K562 (cell line): ENCODE measurements around the gene TMEM101. TPM values are rescaled to one million over a fixed set of nuclear protein-coding genes. Genes with fewer than 3 reads are reported as not detected.

Source experiments
- AFF4 ChIP-seq: sonication (generic); formaldehyde crosslinking; IDR thresholded peaks from 2 replicates; pipeline ENCODE4 v1.8.0; 2023; ENCODE audit warnings: mild to moderate bottlenecking, missing genetic modification reagents
- ATF1 ChIP-seq, 2 experiments: fragments of 450-650 bp in 1 of 2; IDR thresholded peaks; 2 replicates each; pipeline ENCODE4 v1.6.1; 2016; ENCODE audit warnings: missing compliant biosample characterization in 1 of 2, missing genetic modification characterization in 1 of 2
- CHCHD3 ChIP-seq: fragments of 250-450 bp; sonication (Bioruptor Pico); IDR thresholded peaks from 2 replicates; pipeline ENCODE4 v2.1.2; 2022; ENCODE audit warnings: mild to moderate bottlenecking
- E2F1 ChIP-seq: sonication (generic); formaldehyde crosslinking; IDR thresholded peaks from 2 replicates; pipeline ENCODE4 v1.8.1; 2023; ENCODE audit warnings: mild to moderate bottlenecking, missing genetic modification reagents, moderate library complexity
- E2F3 ChIP-seq: fragments of 250-450 bp; sonication (Bioruptor Pico); IDR thresholded peaks from 2 replicates; pipeline ENCODE4 v1.4.0; 2020; ENCODE audit warnings: mild to moderate bottlenecking
- EHMT2 ChIP-seq: fragments of 450-650 bp; IDR thresholded peaks from 2 replicates; pipeline ENCODE4 v1.6.1; 2018; ENCODE audit warnings: antibody characterized with exemption
- HNRNPK ChIP-seq: fragments of 200-400 bp; formaldehyde crosslinking; IDR thresholded peaks from one replicate; pipeline ENCODE4 v1.6.1; 2018; ENCODE audit warnings: mild to moderate bottlenecking, low read depth, low read length; ENCODE audit not compliant: poor library complexity, severe bottlenecking
- JUN ChIP-seq, 2 experiments: sonication (generic) in 1 of 2; formaldehyde crosslinking in 1 of 2; IDR thresholded peaks; 2 replicates each; pipeline versions ENCODE4 v1.6.1 to v1.8.0; 2012 to 2022; ENCODE audit warnings: borderline replicate concordance in 2 of 2, mild to moderate bottlenecking in 2 of 2, improper control_type of control experiment in 1 of 2, low read depth in 1 of 2, low read length in 1 of 2, missing genetic modification reagents in 1 of 2
- KHSRP ChIP-seq: fragments of 450-650 bp; IDR thresholded peaks from 2 replicates; pipeline ENCODE4 v1.6.1; 2017
- MCM5 ChIP-seq: fragments of 450-650 bp; IDR thresholded peaks from 2 replicates; pipeline ENCODE4 v1.6.1; 2016; ENCODE audit warnings: low read depth
- POLR2H ChIP-seq: IDR thresholded peaks from 2 replicates; pipeline ENCODE4 v1.6.1; 2016; ENCODE audit warnings: missing genetic modification characterization, low read depth, mild to moderate bottlenecking, control low read depth, missing compliant biosample characterization, moderate library complexity
- POU5F1 ChIP-seq: fragments of 150-350 bp; IDR thresholded peaks from 2 replicates; pipeline ENCODE4 v1.6.1; 2014; ENCODE audit warnings: borderline replicate concordance, low read length, low read depth, mild to moderate bottlenecking; ENCODE audit not compliant: partially characterized antibody
- PREB ChIP-seq: sonication (generic); formaldehyde crosslinking; IDR thresholded peaks from 2 replicates; pipeline ENCODE4 v1.8.1; 2023; ENCODE audit warnings: mild to moderate bottlenecking, missing genetic modification reagents
- SIN3A ChIP-seq, 2 experiments: fragments of 150-350 bp in 1 of 2; IDR thresholded peaks; 2 replicates each; pipeline ENCODE4 v1.6.1; 2011 to 2016; ENCODE audit warnings: borderline replicate concordance in 2 of 2, low read depth in 2 of 2, low read length in 2 of 2, mild to moderate bottlenecking in 2 of 2, moderate library complexity in 2 of 2; ENCODE audit not compliant: control insufficient read depth in 1 of 2
- SMC3 ChIP-seq: conservative IDR thresholded peaks from 2 replicates; pipeline ENCODE4 v1.6.1; 2011; ENCODE audit warnings: low read depth, low read length, improper control_type of control experiment; ENCODE audit not compliant: insufficient read depth
- ZNF140 ChIP-seq: fragments of 250-450 bp; sonication (Bioruptor Pico); IDR thresholded peaks from 2 replicates; pipeline ENCODE4 v1.8.0; 2021; ENCODE audit warnings: moderate library complexity, mild to moderate bottlenecking, inconsistent platforms
- ZNF408 ChIP-seq: fragments of 250-450 bp; sonication (Bioruptor Pico); IDR thresholded peaks from 2 replicates; pipeline ENCODE4 v1.4.0; 2020; ENCODE audit warnings: low read depth, mild to moderate bottlenecking, moderate library complexity
- ZNF561 ChIP-seq: fragments of 450-650 bp; formaldehyde crosslinking; conservative IDR thresholded peaks from 2 replicates; pipeline ENCODE4 v1.4.0; 2020; ENCODE audit warnings: mild to moderate bottlenecking, moderate library complexity
- ZSCAN29 ChIP-seq: fragments of 450-650 bp; IDR thresholded peaks from 2 replicates; pipeline ENCODE4 v1.6.1; 2017
- polyA plus RNA-seq, 8 experiments: library from polyadenylated mRNA; depleted of rRNA in 4 of 8; stranded (reverse) in 5 of 8; unstranded in 3 of 8; fragments of >200 nt; fragmentation: Nextera tagmentation in 2 of 8; fragmentation: Illumina TruSeq in 1 of 8; extraction: Ambion mirVana in 2 of 8; extraction: Trizol in 1 of 8; gene quantifications; 2 replicates each; pipeline versions ENCODE4 v1.2.1 to v1.2.3, GENCODE V29; 2011 to 2014; ENCODE audit warnings: inconsistent platforms in 1 of 8, missing spikeins in 1 of 8
- total RNA-seq, 7 experiments: library from RNA; depleted of rRNA in 6 of 7; stranded (reverse); fragments of >200 nt in 6 of 7; fragmentation: Illumina TruSeq in 2 of 7; extraction: Trizol in 2 of 7; gene quantifications; 2 replicates each; pipeline versions ENCODE4 v1.2.1 to v1.2.3, GENCODE V29; 2011 to 2021; ENCODE audit warnings: low replicate concordance in 1 of 7

The TMEM101 gene
- total and polyA plus RNA-seq, 9 of the 15 experiments (the other 6 are each of a cell fraction or from before 2014, with no cell fraction given), result 21.2 to 110 (median 37.8) TPM

- no peak for TF ChIP-seq ZNF561 (CRISPR knock-in tag)
- TF ChIP-seq MCM5, result no peak
- peak; percentile 89 for TF ChIP-seq JUN (IDR thresholded peaks at IDR 0.05; ENCODE audit: borderline replicate concordance, low read depth, low read length)
- no peak for TF ChIP-seq JUN (CRISPR knock-in tag; IDR thresholded peaks at IDR 0.05; ENCODE audit: borderline replicate concordance)
- TF ChIP-seq ATF1 (CRISPR knock-in tag; IDR thresholded peaks at IDR 0.05), result peak; percentile 64; the same call in 1 of the 2 replicates
- TF ChIP-seq ATF1 (tag; IDR thresholded peaks at IDR 0.05), result peak; percentile 96
- peak; percentile 87 for TF ChIP-seq POU5F1
- no peak for TF ChIP-seq CHCHD3 (CRISPR knock-in tag)
- no peak for TF ChIP-seq ZSCAN29
- TF ChIP-seq SIN3A (IDR thresholded peaks at IDR 0.05; ENCODE audit: borderline replicate concordance in 2 of 2, control insufficient read depth in 1 of 2, low read depth in 2 of 2, low read length in 2 of 2), result peak; percentile 85 to 93; a peak in 2 of 4 replicates
- no peak for TF ChIP-seq KHSRP
- no peak; the same call in 1 of the 2 replicates for TF ChIP-seq POLR2H (tag)
- TF ChIP-seq ZNF140, result no peak
- 0 out of 2 replicates have a peak, but pooled peaks have one; percentile 22 for TF ChIP-seq SMC3
- TF ChIP-seq HNRNPK, result no peak
- no peak for TF ChIP-seq PREB
- no peak; the same call in 1 of the 2 replicates for TF ChIP-seq E2F1 (CRISPR knock-in tag)
- TF ChIP-seq ZNF408, result no peak
- no peak for TF ChIP-seq AFF4 (CRISPR knock-in tag)
- TF ChIP-seq EHMT2, result 0 out of 2 replicates have a peak, but pooled peaks have one; percentile 22
- 0 out of 2 replicates have a peak, but pooled peaks have one; percentile 30 for TF ChIP-seq E2F3
Observed at GRCh38 chr17:44014437-44015172, at the start of gene TMEM101 (continued).
